OCI-LY1 (cell line): Measurements from ENCODE around the gene NUBPL.

Experiments used
- H2AFZ ChIP-seq: fragments of 200-600 bp; sonication (generic), shearing (Covaris generic); 2 replicates; pipeline ENCODE4 v1.6.0; 2014; ENCODE audit warnings: antibody characterized with exemption, mild to moderate bottlenecking, low read length
- H3F3A ChIP-seq: fragments of 200-600 bp; sonication (generic), shearing (Covaris generic); 2 replicates; pipeline ENCODE4 v1.6.0; 2014; ENCODE audit warnings: mild to moderate bottlenecking, antibody characterized with exemption, low read length, moderate library complexity; ENCODE audit not compliant: insufficient read depth
- H3K27ac ChIP-seq: fragments of 200-600 bp; sonication (generic); 2 replicates; pipeline ENCODE4 v1.5.1; 2014; ENCODE audit warnings: low read length, mixed run types, mild to moderate bottlenecking, low read depth; ENCODE audit not compliant: poor library complexity, severe bottlenecking
- H3K27me3 ChIP-seq: fragments of 200-600 bp; sonication (generic); 2 replicates; pipeline ENCODE4 v1.6.0; 2014; ENCODE audit warnings: antibody characterized with exemption, mild to moderate bottlenecking, low read length, moderate library complexity; ENCODE audit not compliant: insufficient read depth
- H3K36me3 ChIP-seq: fragments of 200-600 bp; sonication (generic); 2 replicates; pipeline ENCODE4 v1.6.1; 2014; ENCODE audit warnings: mild to moderate bottlenecking, antibody characterized with exemption, low read length, moderate library complexity, mixed read lengths; ENCODE audit not compliant: insufficient read depth
- H3K4me1 ChIP-seq: fragments of 200-600 bp; sonication (generic); 2 replicates; pipeline ENCODE4 v1.5.1; 2014; ENCODE audit warnings: mild to moderate bottlenecking, low read length, moderate library complexity; ENCODE audit not compliant: insufficient read depth, severe bottlenecking
- H3K4me2 ChIP-seq: fragments of 200-600 bp; sonication (generic), shearing (Covaris generic); 2 replicates; pipeline ENCODE4 v1.6.1; 2014; ENCODE audit warnings: low read length
- H3K4me3 ChIP-seq: fragments of 200-600 bp; sonication (generic); 2 replicates; pipeline ENCODE4 v1.5.1; 2014; ENCODE audit warnings: low read length, low read depth, mild to moderate bottlenecking, mixed read lengths; ENCODE audit not compliant: poor library complexity, severe bottlenecking
- H3K79me2 ChIP-seq: fragments of 200-600 bp; shearing (Covaris generic); 2 replicates; pipeline ENCODE4 v1.6.1; 2016; ENCODE audit warnings: mixed run types, low read length, mixed read lengths; ENCODE audit not compliant: insufficient read depth
- H3K9ac ChIP-seq: fragments of 200-600 bp; sonication (generic), shearing (Covaris generic); 2 replicates; pipeline ENCODE4 v1.6.1; 2014; ENCODE audit warnings: mild to moderate bottlenecking, low read length, mixed read lengths
- H3K9me2 ChIP-seq: fragments of 200-600 bp; sonication (generic), shearing (Covaris generic); 2 replicates; pipeline ENCODE4 v1.6.1; 2014; ENCODE audit warnings: low read depth, mild to moderate bottlenecking, low read length, mixed read lengths
- H3K9me3 ChIP-seq: fragments of 200-600 bp; shearing (Covaris generic); 2 replicates; pipeline ENCODE4 v1.6.1; 2014; ENCODE audit warnings: low read length, mixed read lengths
- H4K20me1 ChIP-seq: fragments of 200-600 bp; sonication (generic), shearing (Covaris generic); 2 replicates; pipeline ENCODE4 v1.6.0; 2016; ENCODE audit warnings: mild to moderate bottlenecking, low read length; ENCODE audit not compliant: insufficient read depth
- CTCF ChIP-seq: fragments of 200-600 bp; sonication (generic), shearing (Covaris generic); IDR thresholded peaks from 2 replicates; pipeline ENCODE4 v1.5.1; 2017; ENCODE audit warnings: mild to moderate bottlenecking, antibody characterized with exemption, low read length, moderate library complexity, mixed read lengths
- EZH2 ChIP-seq: fragments of 200-600 bp; sonication (generic), shearing (Covaris generic); IDR thresholded peaks from 2 replicates; pipeline ENCODE4 v1.8.0; 2017; ENCODE audit warnings: borderline replicate concordance, mixed run types, mild to moderate bottlenecking, antibody characterized with exemption, low read length, moderate library complexity, mixed read lengths

The NUBPL gene

DNA sequence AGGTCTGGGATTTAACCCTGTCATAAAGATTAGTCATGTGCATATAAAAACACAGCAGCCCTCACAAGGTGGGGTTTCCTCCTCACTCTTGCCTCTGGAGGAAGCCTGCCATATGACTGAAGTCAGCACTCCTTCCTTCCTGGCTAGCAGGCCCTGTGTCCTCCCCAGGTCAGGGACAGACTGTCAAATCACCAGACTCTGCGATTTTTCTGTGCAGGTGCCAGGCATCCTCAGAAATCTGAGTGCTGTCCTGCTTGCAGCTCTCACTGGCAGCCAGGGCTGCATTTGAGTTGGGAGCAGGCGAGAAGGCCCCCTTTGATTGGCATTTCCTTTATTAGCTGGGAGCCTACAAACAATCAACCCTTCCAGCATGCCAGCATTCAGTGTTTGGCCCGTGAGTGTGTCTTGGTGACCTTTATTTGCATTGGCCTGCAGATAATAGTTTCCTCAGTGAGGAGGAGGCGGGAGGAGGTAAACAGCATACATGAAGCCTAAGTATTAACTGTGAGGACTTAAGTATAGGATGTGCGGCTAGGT lies 332.1 kb downstream of the NUBPL start:
- Histone ChIP-seq H3K36me3 (no peaks in the 10 kb centered on the region), H3K27me3 (no peaks in the 10 kb centered on the region), H3F3A (no peaks in the 10 kb centered on the region), H4K20me1 (no peaks in the 10 kb centered on the region), H3K4me2 (no peak overlapping the region), H3K79me2 (no peaks in the 10 kb centered on the region), H3K9me3 (no peaks in the 10 kb centered on the region), H3K9ac (no peak overlapping the region), H3K27ac (no peak overlapping the region), H3K4me1 (no peaks in the 10 kb centered on the region), H2AFZ (no peak overlapping the region), H3K9me2 (no peaks in the 10 kb centered on the region), H3K4me3 (no peak overlapping the region)
- TF ChIP-seq CTCF, result no peak
- no peak for TF ChIP-seq EZH2

- H3K9ac ChIP-seq, result no peak overlapping the region
- H3K4me2 ChIP-seq, result no peak overlapping the region
- H3K27me3 ChIP-seq, result no peaks in the 10 kb centered on the region
- H3K4me1 ChIP-seq, result peaks cover 5% of the 10 kb centered on the region
- H3F3A ChIP-seq, result no peaks in the 10 kb centered on the region
- H3K27ac ChIP-seq, result no peak overlapping the region
- H4K20me1 ChIP-seq, result no peaks in the 10 kb centered on the region
- no peak overlapping the region for H3K4me3 ChIP-seq
- H3K79me2 ChIP-seq, result no peaks in the 10 kb centered on the region
- no peaks in the 10 kb centered on the region for H3K9me3 ChIP-seq
- no peaks in the 10 kb centered on the region for H3K9me2 ChIP-seq
- no peak overlapping the region for H2AFZ ChIP-seq
- H3K36me3 ChIP-seq, result no peaks in the 10 kb centered on the region
- TF ChIP-seq CTCF, result no peak
- TF ChIP-seq EZH2, result no peak
These were observed 333.1 kb downstream of the NUBPL start for GRCh38 chr14:31894351-31894750.

- H3K27me3 ChIP-seq, result no peaks in the 10 kb centered on the region
- no peak overlapping the region for H3K4me3 ChIP-seq
- peaks cover 5% of the 10 kb centered on the region for H3K4me1 ChIP-seq
- no peak overlapping the region for H3K9ac ChIP-seq
- no peaks in the 10 kb centered on the region for H3K9me2 ChIP-seq
- H3F3A ChIP-seq, result no peaks in the 10 kb centered on the region
- H2AFZ ChIP-seq, result no peak overlapping the region
- no peak overlapping the region for H3K4me2 ChIP-seq
- no peaks in the 10 kb centered on the region for H3K36me3 ChIP-seq
- no peak overlapping the region for H3K27ac ChIP-seq
- no peak for TF ChIP-seq EZH2
- no peak for TF ChIP-seq CTCF
- H3K79me2 ChIP-seq, result no peaks in the 10 kb centered on the region
- no peaks in the 10 kb centered on the region for H3K9me3 ChIP-seq
- no peaks in the 10 kb centered on the region for H4K20me1 ChIP-seq
These were observed 334.0 kb downstream of the NUBPL start for GRCh38 chr14:31895206-31895605.
